Liver (tissue), 9 donors: Measurements from ENCODE around the gene SUPT4H1. TPM values are rescaled to one million over a fixed set of nuclear protein-coding genes. Genes with fewer than 3 reads are reported as not detected.

Experiments
- DNase-seq: peaks from one replicate; pipeline ENCODE4 v3.0.0-alpha.2; 2017; ENCODE audit warnings: low spot score
- H3K27ac ChIP-seq, 2 donors: one replicate each; pipeline ENCODE4 v1.7.0; 2013; ENCODE audit warnings: inconsistent platforms in 2 of 2, low read length in 2 of 2, control low read depth in 1 of 2, low read depth in 1 of 2, mild to moderate bottlenecking in 1 of 2
- H3K27me3 ChIP-seq, 4 donors: one replicate each; pipeline versions ENCODE4 v1.6.1 to v1.7.0; 2013; ENCODE audit warnings: low read length in 3 of 4, inconsistent platforms in 1 of 4, mild to moderate bottlenecking in 1 of 4, moderate library complexity in 1 of 4; ENCODE audit not compliant: control insufficient read depth in 4 of 4, insufficient read depth in 4 of 4
- H3K36me3 ChIP-seq, 4 donors: one replicate each; pipeline versions ENCODE4 v1.6.1 to v1.7.0; 2013; ENCODE audit warnings: low read length in 3 of 4, mild to moderate bottlenecking in 3 of 4, low read depth in 1 of 4, moderate library complexity in 1 of 4; ENCODE audit not compliant: control insufficient read depth in 4 of 4, insufficient read depth in 3 of 4
- H3K4me1 ChIP-seq, 4 donors: one replicate each; pipeline versions ENCODE4 v1.6.1 to v1.7.0; 2013; ENCODE audit warnings: low read length in 3 of 4, mild to moderate bottlenecking in 3 of 4, moderate library complexity in 1 of 4; ENCODE audit not compliant: control insufficient read depth in 4 of 4, insufficient read depth in 4 of 4
- H3K4me3 ChIP-seq, 3 donors: one replicate each; pipeline versions ENCODE4 v1.6.1 to v1.7.0; 2013; ENCODE audit warnings: low read length in 3 of 3, control low read depth in 1 of 3, low read depth in 1 of 3, mild to moderate bottlenecking in 1 of 3
- H3K9ac ChIP-seq, 2 donors: one replicate each; pipeline ENCODE4 v1.7.0; 2013; ENCODE audit warnings: low read length in 2 of 2, mild to moderate bottlenecking in 2 of 2, moderate library complexity in 2 of 2, control low read depth in 1 of 2, low read depth in 1 of 2
- H3K9me3 ChIP-seq, 4 donors: one replicate each; pipeline versions ENCODE4 v1.6.1 to v1.7.0; 2013; ENCODE audit warnings: low read length in 3 of 4; ENCODE audit not compliant: control insufficient read depth in 4 of 4
- ATF3 ChIP-seq: IDR thresholded peaks from 2 replicates; pipeline ENCODE4 v1.6.1; 2016; ENCODE audit warnings: antibody characterized with exemption
- CTCF ChIP-seq: fragments of 150-350 bp; IDR thresholded peaks from 2 replicates; pipeline ENCODE4 v1.5.1; 2017; ENCODE audit warnings: improper control_type of control experiment, low read depth, low read length; ENCODE audit not compliant: missing input control
- EGR1 ChIP-seq, 2 donors: IDR thresholded peaks; 2 replicates each; pipeline ENCODE4 v1.6.1; 2016 to 2018; ENCODE audit warnings: antibody characterized with exemption in 2 of 2, low read depth in 2 of 2
- FOXA1 ChIP-seq: IDR thresholded peaks from 2 replicates; pipeline ENCODE4 v1.6.1; 2016; ENCODE audit warnings: antibody characterized with exemption
- FOXA2 ChIP-seq: IDR thresholded peaks from 2 replicates; pipeline ENCODE4 v1.6.1; 2016; ENCODE audit warnings: antibody characterized with exemption
- GABPA ChIP-seq, 2 donors: IDR thresholded peaks in 1 of 2; conservative IDR thresholded peaks in 1 of 2; 2 replicates each; pipeline ENCODE4 v1.6.1; 2016; ENCODE audit warnings: antibody characterized with exemption in 2 of 2, mild to moderate bottlenecking in 1 of 2, moderate library complexity in 1 of 2
- HNF4G ChIP-seq: IDR thresholded peaks from 2 replicates; pipeline ENCODE4 v1.6.1; 2016; ENCODE audit warnings: antibody characterized with exemption
- JUND ChIP-seq, 2 donors: IDR thresholded peaks; 2 replicates each; pipeline ENCODE4 v1.6.1; 2016; ENCODE audit warnings: antibody characterized with exemption in 2 of 2
- MAX ChIP-seq: IDR thresholded peaks from 2 replicates; pipeline ENCODE4 v1.6.1; 2016; ENCODE audit warnings: antibody characterized with exemption
- NR2F2 ChIP-seq: IDR thresholded peaks from 2 replicates; pipeline ENCODE4 v1.6.1; 2016; ENCODE audit warnings: antibody characterized with exemption
- REST ChIP-seq: IDR thresholded peaks from 2 replicates; pipeline ENCODE4 v1.6.1; 2016; ENCODE audit warnings: antibody characterized with exemption, mild to moderate bottlenecking
- RXRA ChIP-seq, 2 donors: IDR thresholded peaks; 2 replicates each; pipeline ENCODE4 v1.6.1; 2017 to 2018; ENCODE audit warnings: antibody characterized with exemption in 2 of 2, mild to moderate bottlenecking in 1 of 2
- TAF1 ChIP-seq: conservative IDR thresholded peaks from 2 replicates; pipeline ENCODE4 v1.6.1; 2016; ENCODE audit warnings: antibody characterized with exemption, mild to moderate bottlenecking
- YY1 ChIP-seq: IDR thresholded peaks from 2 replicates; pipeline ENCODE4 v1.6.1; 2016; ENCODE audit warnings: antibody characterized with exemption, mild to moderate bottlenecking
- ZBTB33 ChIP-seq: IDR thresholded peaks from 2 replicates; pipeline ENCODE4 v1.6.1; 2016; ENCODE audit warnings: antibody characterized with exemption
- WGBS: extraction: QIAGEN DNeasy Blood & Tissue Kit; methylation state at CpG from one replicate; pipeline ENCODE4 v1.1.7; 2013; 5-methylcytosine and 5-hydroxymethylcytosine counted together
- polyA plus RNA-seq, 2 donors: library from polyadenylated mRNA; stranded (reverse) in 1 of 2; unstranded in 1 of 2; fragments of 200-250 nt in 1 of 2; fragments of >200 nt in 1 of 2; fragmentation: Nextera tagmentation in 1 of 2; extraction: Ambion mirVana in 1 of 2; gene quantifications; one replicate each; pipeline versions ENCODE4 v1.2.1 to v1.2.3, GENCODE V29; 2013 to 2015
- total RNA-seq, 2 donors: library from RNA; depleted of rRNA; stranded (reverse); fragments of >200 nt; gene quantifications; one replicate each; pipeline ENCODE4 v1.2.3, GENCODE V29; 2014
- donor health status: healthy.
- donor health status: healthy.
- donor health status: healthy.
- donor health status: healthy.
- donor health status: healthy.

SUPT4H1 gene
- total and polyA plus RNA-seq, 4 donors = 23.3 to 59.1 (median 40.4) TPM

GRCh38 chr17:58358408-58359172 lies 6.6 kb upstream of the SUPT4H1 start:
- no peak overlapping the region for H3K4me3 ChIP-seq
- H3K4me1 ChIP-seq = no peaks in the 10 kb centered on the region
- no peak for DNase-seq
- H3K36me3 ChIP-seq = peaks cover 10 to 39% (median 31%) of the 10 kb centered on the region in 4 donors
- no peaks in the 10 kb centered on the region for H3K9me3 ChIP-seq
- WGBS = 95% methylated on average over 16 of the region's 16 CpGs
- no peak overlapping the region for H3K27ac ChIP-seq
- H3K9ac ChIP-seq = no peak overlapping the region
- no peaks in the 10 kb centered on the region for H3K27me3 ChIP-seq
- TF ChIP-seq HNF4G (no peak), MAX (no peak), EGR1 (IDR thresholded peaks at IDR 0.05; ENCODE audit: low read depth in 2 of 2) (no peak), NR2F2 (no peak), FOXA1 (no peak), RXRA (IDR thresholded peaks at IDR 0.05) (no peak), FOXA2 (no peak), JUND (IDR thresholded peaks at IDR 0.05) (no peak), REST (no peak), CTCF (no peak), ATF3 (no peak), ZBTB33 (no peak), TAF1 (no peak), YY1 (no peak), GABPA (IDR thresholded peaks at IDR 0.05 in 1 of 2, conservative IDR thresholded peaks at IDR 0.05 in 1 of 2) (no peak)
